ENCODE measurements around the gene MRPS18A. TPM values are rescaled to one million over a fixed set of nuclear protein-coding genes. Genes with fewer than 3 reads are reported as not detected.

Gene MRPS18A
- total and polyA plus RNA-seq, 2 of the 8 experiments (the other 6 are each of a cell fraction or from before 2014, with no cell fraction given) = 48.3 to 121 TPM

DNA sequence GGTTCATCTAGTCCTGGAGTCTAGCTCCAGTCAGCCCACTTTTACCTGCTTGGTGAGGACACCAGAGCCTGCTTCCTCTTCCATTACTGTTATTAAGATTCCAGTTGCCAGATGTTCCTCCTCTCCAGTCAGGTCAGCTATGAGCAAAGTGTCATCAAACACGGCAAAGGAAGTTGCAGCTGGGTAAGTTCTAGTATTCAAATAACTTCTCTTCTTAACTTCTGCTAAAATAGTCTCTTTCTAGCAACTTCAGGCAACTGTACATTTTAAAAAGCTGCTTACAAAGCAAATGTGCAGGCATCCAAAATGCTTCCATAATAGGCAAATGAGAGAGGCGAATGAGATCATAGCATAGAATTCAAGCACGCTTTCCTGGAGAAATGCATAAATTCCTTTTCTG lies 18.4 kb upstream of the MRPS18A start:
- Histone ChIP-seq H3K23ac (ENCODE audit: insufficient read length) (no peak overlapping the region), H2BK5ac (ENCODE audit: low read depth, low read length) (no peak overlapping the region), H2BK20ac (ENCODE audit: low read length) (no peak overlapping the region), H3K79me2 (ENCODE audit: control insufficient read depth in 1 of 2, insufficient read depth in 2 of 2, low read length in 2 of 2) (no peaks in the 10 kb centered on the region), H3K56ac (replicated peaks; ENCODE audit: insufficient read length, low read depth, low read length) (no peak overlapping the region), H4K20me1 (replicated peaks in 1 of 2; ENCODE audit: control insufficient read depth in 1 of 2, insufficient read depth in 2 of 2, low read length in 2 of 2) (no peaks in the 10 kb centered on the region), H3K23me2 (ENCODE audit: low read depth, low read length) (peaks cover 7% of the 10 kb centered on the region; the same call in 1 of the 2 replicates), H3K4me1 (replicated peaks in 1 of 4; ENCODE audit: control insufficient read depth in 3 of 4, insufficient read depth in 4 of 4, low read length in 3 of 4) (peaks cover 15 to 33% (median 19%) of the 10 kb centered on the region in 4 experiments), H2AFZ (ENCODE audit: low read length) (no peak overlapping the region), H3K4me3 (ENCODE audit: extremely low read depth in 1 of 4, insufficient read depth in 2 of 4, low read depth in 3 of 4, low read length in 4 of 4) (no peak overlapping the region), H3K4me2 (ENCODE audit: insufficient read depth in 1 of 2, low read depth in 2 of 2, low read length in 2 of 2) (no peak overlapping the region), H2BK120ac (replicated peaks; ENCODE audit: low read depth, low read length) (no peak overlapping the region), H3K9ac (replicated peaks in 1 of 4; ENCODE audit: extremely low read depth in 1 of 4, low read depth in 3 of 4, low read length in 3 of 4) (no peak overlapping the region), H3K27me3 (replicated peaks in 1 of 4; ENCODE audit: control insufficient read depth in 3 of 4, extremely low read depth in 1 of 4, insufficient read depth in 3 of 4, low read length in 3 of 4) (no peaks in the 10 kb centered on the region), H3K79me1 (ENCODE audit: low read depth, low read length) (no peaks in the 10 kb centered on the region), H3K9me3 (ENCODE audit: insufficient read depth in 2 of 2, low read depth in 1 of 2, low read length in 1 of 2) (no peaks in the 10 kb centered on the region), H3K36me3 (ENCODE audit: control insufficient read depth in 2 of 4, insufficient read depth in 4 of 4, low read length in 3 of 4) (no peaks in the 10 kb centered on the region), H2BK15ac (ENCODE audit: low read length) (no peak overlapping the region), H4K5ac (ENCODE audit: insufficient read length, low read depth, low read length) (no peak overlapping the region), H3K18ac (ENCODE audit: extremely low read depth, low read length) (no peak overlapping the region), H4K91ac (replicated peaks; ENCODE audit: insufficient read length, low read length) (no peak overlapping the region), H2BK12ac (ENCODE audit: low read depth, low read length) (no peak overlapping the region), H2AK5ac (ENCODE audit: low read depth, low read length) (no peak overlapping the region), H4K8ac (ENCODE audit: extremely low read depth, insufficient read depth, low read length) (no peak overlapping the region), H3K14ac (ENCODE audit: insufficient read length) (no peak overlapping the region), H3K27ac (ENCODE audit: low read depth, low read length) (no peak overlapping the region), H3K4ac (replicated peaks; ENCODE audit: insufficient read length, low read depth, low read length) (no peak overlapping the region)
- 77% methylated on average over 3 of the region's 3 CpGs; no CpG with 5 or more reads in 1 of the 2 experiments for WGBS, 2 experiments (ENCODE audit: extremely low coverage in 1 of 2, insufficient coverage in 1 of 2, insufficient read length in 1 of 2, insufficient replicate concordance in 2 of 2, low coverage in 1 of 2, low lambda C conversion rate in 2 of 2, missing lambda C conversion rate in 1 of 2)
- FAIRE-seq (no peak), DNase-seq (ENCODE audit: low read depth in 1 of 2, low spot score in 2 of 2) (no peak)
- TF ChIP-seq TEAD4 (IDR thresholded peaks at IDR 0.05; ENCODE audit: low read depth, low read length) = no peak
- TF ChIP-seq CEBPB (IDR thresholded peaks at IDR 0.05; ENCODE audit: low read depth, low read length) = no peak
- TF ChIP-seq YY1 (IDR thresholded peaks at IDR 0.05; ENCODE audit: low read depth, low read length) = no peak
- POLR2A ChIA-PET (ENCODE audit: partially characterized antibody) = interaction anchor here (0.8 to 2.8 kb wide), 4 partner anchors 9 to 612 kb away, joined by 3 to 14 read pairs (median 4); partner anchors contain the start of genes MRPS18A and VEGFA
- CTCF ChIA-PET (ENCODE audit: partially characterized antibody) = interaction anchor here (0.7 to 1.3 kb wide), 7 partner anchors 9 to 248 kb away, joined by 3 to 5 read pairs (median 3); no protein-coding TSS in a partner anchor

Data from H1 (cell line).